Neural crest cell (in vitro differentiated cells): ENCODE results near the gene PHKG2. TPM values are rescaled to one million over a fixed set of nuclear protein-coding genes. Genes with fewer than 3 reads are reported as not detected.

Source experiments
- DNase-seq: peaks from one replicate; pipeline ENCODE4 v3.0.0; 2021; ENCODE audit warnings: low read depth, mixed read lengths, low spot score
- H3K27ac Mint-ChIP-seq: one replicate; pipeline ENCODE4 v1.8.0; 2021; ENCODE audit warnings: mild to moderate bottlenecking, mixed read lengths; ENCODE audit not compliant: unreplicated experiment
- H3K27me3 Mint-ChIP-seq: 2 replicates; pipeline ENCODE4 v1.8.0; 2021; ENCODE audit warnings: low read depth, mild to moderate bottlenecking, mixed read lengths
- H3K36me3 Mint-ChIP-seq: 2 replicates; pipeline ENCODE4 v1.8.0; 2021; ENCODE audit warnings: low read depth, mild to moderate bottlenecking, mixed read lengths
- H3K4me1 Mint-ChIP-seq: 2 replicates; pipeline ENCODE4 v1.8.0; 2021; ENCODE audit warnings: mixed read lengths
- H3K4me3 Mint-ChIP-seq: one replicate; pipeline ENCODE4 v1.8.0; 2021; ENCODE audit warnings: mild to moderate bottlenecking, mixed read lengths
- H3K9me3 Mint-ChIP-seq: 2 replicates; pipeline ENCODE4 v1.8.0; 2021; ENCODE audit warnings: mixed read lengths
- long read RNA-seq: library from polyadenylated mRNA; unstranded; transcript quantifications from one replicate; pipeline ENCODE4 v2.0.0, GENCODE V29; 2020
- total RNA-seq: library from RNA; stranded (reverse); gene quantifications from 2 replicates; pipeline ENCODE4 v1.2.1, GENCODE V29; 2021
- TF ChIP-seq, protein P1 (sequence below): fragments of 200-600 bp; sonication (generic); conservative IDR thresholded peaks from 2 replicates; pipeline ENCODE4 v1.5.0; 2021; ENCODE audit warnings: antibody characterized with exemption, mild to moderate bottlenecking

The PHKG2 gene, protein sequence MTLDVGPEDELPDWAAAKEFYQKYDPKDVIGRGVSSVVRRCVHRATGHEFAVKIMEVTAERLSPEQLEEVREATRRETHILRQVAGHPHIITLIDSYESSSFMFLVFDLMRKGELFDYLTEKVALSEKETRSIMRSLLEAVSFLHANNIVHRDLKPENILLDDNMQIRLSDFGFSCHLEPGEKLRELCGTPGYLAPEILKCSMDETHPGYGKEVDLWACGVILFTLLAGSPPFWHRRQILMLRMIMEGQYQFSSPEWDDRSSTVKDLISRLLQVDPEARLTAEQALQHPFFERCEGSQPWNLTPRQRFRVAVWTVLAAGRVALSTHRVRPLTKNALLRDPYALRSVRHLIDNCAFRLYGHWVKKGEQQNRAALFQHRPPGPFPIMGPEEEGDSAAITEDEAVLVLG
- 39.2 and 40.8 TPM in 2 replicates for total RNA-seq
- long read RNA-seq, full-length matches to known transcripts = 30 of 38 reads
- long read RNA-seq, partial matches to known transcripts = 3 of 38 reads
- long read RNA-seq, other reads (novel, unspliced or antisense) = 5 of 38 reads

DNA sequence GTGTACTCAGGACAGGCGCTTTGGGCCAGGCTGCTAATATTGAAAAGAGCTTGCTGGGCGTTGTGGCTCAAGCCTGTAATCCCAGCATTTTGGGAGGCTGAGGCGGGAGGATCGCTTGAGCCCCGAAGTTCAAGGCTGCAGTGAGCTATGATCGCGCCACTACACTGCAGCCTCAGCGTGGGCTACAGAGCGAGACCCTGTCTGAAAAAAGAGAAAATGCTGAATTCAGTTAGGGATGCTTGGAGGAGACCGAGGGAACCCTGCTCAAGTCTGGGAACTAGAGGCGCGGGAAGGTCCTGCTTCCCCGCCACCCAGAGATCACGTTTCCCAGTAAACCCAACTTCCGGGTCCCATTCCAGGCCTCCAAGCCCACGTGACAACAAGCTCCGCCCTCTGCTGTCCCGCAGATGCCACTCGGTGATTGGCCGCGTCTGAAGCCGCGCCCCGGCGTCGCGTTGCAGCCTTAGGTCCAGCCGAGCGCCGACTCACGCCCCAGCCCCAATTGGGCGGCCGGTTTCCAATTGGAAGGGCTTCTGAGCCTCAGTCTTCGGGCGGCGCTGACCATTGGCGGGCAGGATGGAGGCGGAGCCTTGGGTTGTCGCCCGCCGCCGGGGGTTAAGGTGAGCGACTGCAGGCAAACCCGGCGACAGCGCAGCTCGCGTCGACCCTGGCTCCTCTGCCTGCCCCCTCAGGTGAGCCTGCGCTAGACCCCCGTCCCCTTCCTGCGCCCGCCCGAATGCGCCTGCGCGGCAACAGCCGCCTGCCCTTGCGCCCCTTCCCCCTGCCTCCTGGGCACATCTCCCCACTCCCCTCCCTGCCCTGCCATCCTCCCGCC, at the start of gene PHKG2:
TSS of gene PHKG2 (plus strand) at position 627 of the 835 bp plus-strand sequence. CDS start 396 bp downstream, outside the sequence.
- DNase-seq = peak; percentile 96
- peaks cover 2% of the 10 kb centered on the region for H3K27me3 Mint-ChIP-seq
- H3K36me3 Mint-ChIP-seq = peaks cover 11% of the 10 kb centered on the region

DNA sequence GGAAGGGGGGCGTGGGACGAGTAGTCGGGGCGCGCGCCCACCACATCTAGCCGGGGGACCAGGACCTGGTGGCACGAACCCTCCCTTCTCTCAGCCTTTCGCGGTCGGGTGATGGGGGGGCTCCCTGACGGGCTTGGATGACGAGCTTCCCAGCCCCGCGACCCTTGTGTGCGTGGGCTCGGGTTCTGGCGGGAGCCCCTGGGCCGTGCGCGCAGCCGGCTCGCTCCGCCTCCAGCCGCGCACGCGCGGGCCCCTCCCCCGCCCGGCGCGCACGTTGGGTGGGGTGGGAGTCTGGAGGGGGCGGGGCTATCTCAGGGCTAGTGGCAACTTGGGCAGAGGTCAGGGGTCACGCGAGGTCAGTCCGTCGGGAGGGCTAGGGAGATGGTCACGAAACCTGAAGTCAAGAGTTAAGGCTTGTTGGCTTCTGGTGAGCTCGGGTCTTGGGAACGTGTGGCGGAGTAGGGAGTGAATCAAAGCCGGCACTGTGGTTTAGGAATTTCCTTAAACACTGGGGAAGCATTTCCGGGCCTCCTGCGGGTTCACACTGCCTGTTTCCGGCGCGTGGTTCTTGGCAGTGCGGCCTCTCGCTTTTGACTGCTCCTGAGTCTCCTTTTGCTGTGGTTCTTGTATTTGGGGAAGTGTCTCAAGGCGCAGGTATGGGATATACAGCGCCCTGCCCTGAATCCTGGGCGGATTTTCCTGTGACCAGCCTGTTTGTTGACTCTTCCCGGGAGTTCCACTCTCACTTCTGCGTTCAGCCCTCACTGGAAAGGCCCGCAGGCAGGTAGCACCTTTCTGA, 49.2 kb upstream of the PHKG2 start, which contains the start of gene SRCAP:
TSS of gene SRCAP (plus strand) at position 356 of the 799 bp plus-strand sequence. CDS start 1,654 bp downstream, outside the sequence.
- H3K4me3 Mint-ChIP-seq = peak within 1 kb of the TSS; percentile 97
- peaks cover 34% of the 10 kb centered on the region for H3K4me1 Mint-ChIP-seq
- peak within 1 kb of the TSS; percentile 100 for H3K27ac Mint-ChIP-seq
- no peaks in the 10 kb centered on the region for H3K9me3 Mint-ChIP-seq
- TF ChIP-seq, protein P1, sequence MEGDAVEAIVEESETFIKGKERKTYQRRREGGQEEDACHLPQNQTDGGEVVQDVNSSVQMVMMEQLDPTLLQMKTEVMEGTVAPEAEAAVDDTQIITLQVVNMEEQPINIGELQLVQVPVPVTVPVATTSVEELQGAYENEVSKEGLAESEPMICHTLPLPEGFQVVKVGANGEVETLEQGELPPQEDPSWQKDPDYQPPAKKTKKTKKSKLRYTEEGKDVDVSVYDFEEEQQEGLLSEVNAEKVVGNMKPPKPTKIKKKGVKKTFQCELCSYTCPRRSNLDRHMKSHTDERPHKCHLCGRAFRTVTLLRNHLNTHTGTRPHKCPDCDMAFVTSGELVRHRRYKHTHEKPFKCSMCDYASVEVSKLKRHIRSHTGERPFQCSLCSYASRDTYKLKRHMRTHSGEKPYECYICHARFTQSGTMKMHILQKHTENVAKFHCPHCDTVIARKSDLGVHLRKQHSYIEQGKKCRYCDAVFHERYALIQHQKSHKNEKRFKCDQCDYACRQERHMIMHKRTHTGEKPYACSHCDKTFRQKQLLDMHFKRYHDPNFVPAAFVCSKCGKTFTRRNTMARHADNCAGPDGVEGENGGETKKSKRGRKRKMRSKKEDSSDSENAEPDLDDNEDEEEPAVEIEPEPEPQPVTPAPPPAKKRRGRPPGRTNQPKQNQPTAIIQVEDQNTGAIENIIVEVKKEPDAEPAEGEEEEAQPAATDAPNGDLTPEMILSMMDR = no peak
- H3K36me3 Mint-ChIP-seq = peaks cover 12% of the 10 kb centered on the region
- DNase-seq = peak; percentile 87
- H3K27me3 Mint-ChIP-seq = peaks cover 5% of the 10 kb centered on the region

More for the DNA sequence above, at the start of gene PHKG2:
- Mint-ChIP-seq H3K9me3 (no peaks in the 10 kb centered on the region), H3K27ac (peak within 1 kb of the TSS; percentile 94), H3K4me3 (peak within 1 kb of the TSS; percentile 96), H3K4me1 (peaks cover 23% of the 10 kb centered on the region)
- TF ChIP-seq, protein P1 = no peak

DNA sequence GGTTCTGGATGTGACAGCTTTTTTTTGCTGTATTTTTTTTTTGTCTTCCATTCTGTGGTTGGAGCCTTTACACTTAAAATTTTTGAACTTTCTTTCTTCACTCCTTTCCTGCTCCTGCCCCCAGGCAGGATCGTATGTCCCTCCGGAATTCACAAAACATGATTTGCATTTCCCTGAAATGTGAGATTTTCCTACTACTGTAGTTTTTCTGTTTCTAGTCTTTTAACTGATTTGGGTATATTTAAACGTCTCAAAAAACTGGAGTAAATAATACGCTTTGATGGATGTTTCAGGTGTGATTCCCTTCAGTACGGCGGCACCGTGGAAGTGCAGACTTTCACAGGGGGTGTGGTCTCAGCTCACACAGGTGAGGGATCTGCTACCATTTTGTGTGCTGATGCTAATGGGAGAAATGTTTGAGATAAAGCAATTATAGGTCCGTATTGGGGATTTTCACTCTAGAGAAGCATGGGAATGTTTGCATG, 48.6 kb upstream of the PHKG2 start:
- no peaks in the 10 kb centered on the region for H3K9me3 Mint-ChIP-seq
- H3K27ac Mint-ChIP-seq = peak overlapping the region; percentile 100
- H3K4me1 Mint-ChIP-seq = peaks cover 34% of the 10 kb centered on the region
- H3K27me3 Mint-ChIP-seq = peaks cover 5% of the 10 kb centered on the region
- TF ChIP-seq, protein P1 = no peak
- no peak for DNase-seq
- peak overlapping the region; percentile 97 for H3K4me3 Mint-ChIP-seq
- H3K36me3 Mint-ChIP-seq = peaks cover 13% of the 10 kb centered on the region

DNA sequence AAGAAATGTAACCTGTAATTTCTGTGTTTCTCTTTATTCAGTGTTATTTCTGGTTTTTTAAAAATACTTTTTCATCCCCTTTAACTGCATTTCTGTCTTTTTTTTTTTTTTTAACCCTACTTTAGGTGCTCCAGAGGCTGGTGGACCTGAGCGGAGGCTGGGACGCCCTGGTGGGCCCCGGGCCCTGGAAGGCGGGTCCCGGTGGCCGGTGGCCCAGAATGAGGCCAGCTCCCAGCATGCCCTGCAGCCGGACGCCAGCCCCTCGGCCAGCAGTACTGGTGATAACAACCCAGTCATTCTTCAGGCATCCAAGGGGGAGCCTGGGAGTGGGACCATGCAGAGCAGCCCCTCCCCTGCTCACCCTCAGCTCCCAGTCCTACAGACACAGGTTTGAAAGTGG, 47.7 kb upstream of the PHKG2 start:
- no peak for DNase-seq
- TF ChIP-seq, protein P1 = no peak
- Mint-ChIP-seq H3K9me3 (no peaks in the 10 kb centered on the region), H3K4me3 (peak overlapping the region; percentile 97), H3K27ac (peak overlapping the region; percentile 83), H3K36me3 (peaks cover 13% of the 10 kb centered on the region), H3K27me3 (peaks cover 5% of the 10 kb centered on the region), H3K4me1 (peaks cover 30% of the 10 kb centered on the region)
